Measurements from ENCODE around the gene TENM3. TPM values are rescaled to one million over a fixed set of nuclear protein-coding genes. Genes with fewer than 3 reads are reported as not detected.

The TENM3 gene
- total RNA-seq, 1 experiment from 2014 or later, result 71.0 TPM

- ChIA-PET POLR2A (no interaction called here), CTCF (no interaction called here)
- ATAC-seq (no peak), DNase-seq (ENCODE audit: low spot score) (no peak)
- Mint-ChIP-seq H3K4me3 (no peak overlapping the region), H3K9me3 (no peaks in the 10 kb centered on the region), H3K27ac (no peak overlapping the region), H3K36me3 (no peaks in the 10 kb centered on the region), H3K27me3 (ENCODE audit: low read depth) (no peaks in the 10 kb centered on the region), H3K4me1 (peaks cover 13% of the 10 kb centered on the region)
- TF ChIP-seq ELF4 (CRISPR knock-in tag; IDR thresholded peaks at IDR 0.05; ENCODE audit: low read depth) (no peak), ZNF423 (CRISPR knock-in tag; IDR thresholded peaks at IDR 0.05) (no peak), CREM (CRISPR knock-in tag; IDR thresholded peaks at IDR 0.05) (no peak), HMGXB4 (CRISPR knock-in tag; IDR thresholded peaks at IDR 0.05) (no peak), MXD4 (CRISPR knock-in tag; IDR thresholded peaks at IDR 0.05; ENCODE audit: borderline replicate concordance) (no peak), NFYB (CRISPR knock-in tag; conservative IDR thresholded peaks at IDR 0.05; ENCODE audit: low read depth) (no peak), FOXJ3 (CRISPR knock-in tag; IDR thresholded peaks at IDR 0.05; ENCODE audit: borderline replicate concordance) (no peak), PRRX2 (CRISPR knock-in tag; IDR thresholded peaks at IDR 0.05) (no peak), ZNF121 (CRISPR knock-in tag; IDR thresholded peaks at IDR 0.05) (no peak), E2F1 (CRISPR knock-in tag; IDR thresholded peaks at IDR 0.05) (no peak), GRHL2 (CRISPR knock-in tag; IDR thresholded peaks at IDR 0.05; ENCODE audit: insufficient replicate concordance, severe bottlenecking) (no peak), NFATC4 (CRISPR knock-in tag; IDR thresholded peaks at IDR 0.05) (no peak), KAT7 (CRISPR knock-in tag; IDR thresholded peaks at IDR 0.05; ENCODE audit: borderline replicate concordance) (no peak)
- TF ChIP-seq, protein P1, sequence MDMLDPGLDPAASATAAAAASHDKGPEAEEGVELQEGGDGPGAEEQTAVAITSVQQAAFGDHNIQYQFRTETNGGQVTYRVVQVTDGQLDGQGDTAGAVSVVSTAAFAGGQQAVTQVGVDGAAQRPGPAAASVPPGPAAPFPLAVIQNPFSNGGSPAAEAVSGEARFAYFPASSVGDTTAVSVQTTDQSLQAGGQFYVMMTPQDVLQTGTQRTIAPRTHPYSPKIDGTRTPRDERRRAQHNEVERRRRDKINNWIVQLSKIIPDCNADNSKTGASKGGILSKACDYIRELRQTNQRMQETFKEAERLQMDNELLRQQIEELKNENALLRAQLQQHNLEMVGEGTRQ (CRISPR knock-in tag; IDR thresholded peaks at IDR 0.05), result no peak
- TF ChIP-seq, protein P2, sequence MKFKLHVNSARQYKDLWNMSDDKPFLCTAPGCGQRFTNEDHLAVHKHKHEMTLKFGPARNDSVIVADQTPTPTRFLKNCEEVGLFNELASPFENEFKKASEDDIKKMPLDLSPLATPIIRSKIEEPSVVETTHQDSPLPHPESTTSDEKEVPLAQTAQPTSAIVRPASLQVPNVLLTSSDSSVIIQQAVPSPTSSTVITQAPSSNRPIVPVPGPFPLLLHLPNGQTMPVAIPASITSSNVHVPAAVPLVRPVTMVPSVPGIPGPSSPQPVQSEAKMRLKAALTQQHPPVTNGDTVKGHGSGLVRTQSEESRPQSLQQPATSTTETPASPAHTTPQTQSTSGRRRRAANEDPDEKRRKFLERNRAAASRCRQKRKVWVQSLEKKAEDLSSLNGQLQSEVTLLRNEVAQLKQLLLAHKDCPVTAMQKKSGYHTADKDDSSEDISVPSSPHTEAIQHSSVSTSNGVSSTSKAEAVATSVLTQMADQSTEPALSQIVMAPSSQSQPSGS (CRISPR knock-in tag; IDR thresholded peaks at IDR 0.05; ENCODE audit: borderline replicate concordance, low read depth), result no peak
- TF ChIP-seq, protein P3, sequence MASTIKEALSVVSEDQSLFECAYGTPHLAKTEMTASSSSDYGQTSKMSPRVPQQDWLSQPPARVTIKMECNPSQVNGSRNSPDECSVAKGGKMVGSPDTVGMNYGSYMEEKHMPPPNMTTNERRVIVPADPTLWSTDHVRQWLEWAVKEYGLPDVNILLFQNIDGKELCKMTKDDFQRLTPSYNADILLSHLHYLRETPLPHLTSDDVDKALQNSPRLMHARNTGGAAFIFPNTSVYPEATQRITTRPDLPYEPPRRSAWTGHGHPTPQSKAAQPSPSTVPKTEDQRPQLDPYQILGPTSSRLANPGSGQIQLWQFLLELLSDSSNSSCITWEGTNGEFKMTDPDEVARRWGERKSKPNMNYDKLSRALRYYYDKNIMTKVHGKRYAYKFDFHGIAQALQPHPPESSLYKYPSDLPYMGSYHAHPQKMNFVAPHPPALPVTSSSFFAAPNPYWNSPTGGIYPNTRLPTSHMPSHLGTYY (CRISPR knock-in tag; IDR thresholded peaks at IDR 0.05), result no peak
Observed at GRCh38 chr4:182303847-182304246, 60.6 kb downstream of the TENM3 start.

DNA sequence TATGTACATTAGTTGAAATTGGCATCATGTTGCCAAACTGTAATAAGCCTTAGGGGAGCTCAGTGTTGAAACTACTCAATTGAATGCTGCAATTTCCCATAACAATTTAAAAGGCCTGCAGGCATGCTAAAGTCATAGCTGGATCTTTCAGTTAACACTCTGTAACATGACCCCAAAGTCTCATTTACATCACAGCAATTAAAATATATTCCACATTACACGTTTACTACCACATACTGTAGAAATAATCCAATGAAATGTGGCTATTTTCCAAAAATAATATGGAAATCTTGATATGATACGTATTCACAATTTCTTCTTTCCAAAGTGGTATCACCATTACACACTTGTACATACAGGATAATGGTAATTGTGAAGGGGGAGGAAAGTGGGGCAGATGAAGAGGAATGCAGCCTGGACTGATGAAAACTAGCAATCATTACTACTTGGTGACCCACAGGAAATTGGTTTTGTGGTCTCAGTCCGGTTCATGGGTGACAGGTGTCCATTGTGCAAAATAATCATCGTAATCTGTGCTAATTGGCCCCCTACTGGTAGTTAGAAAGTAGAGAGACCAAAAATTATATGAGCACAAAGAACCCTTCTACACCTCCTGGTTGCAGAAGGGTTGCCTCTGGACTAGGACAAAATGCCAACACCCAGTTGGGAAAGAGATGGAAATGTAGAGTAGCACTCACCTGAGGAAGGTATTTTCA lies 63.7 kb downstream of the TENM3 start:
- H3K27ac Mint-ChIP-seq, result no peak overlapping the region
- no peak overlapping the region for H3K4me3 Mint-ChIP-seq
- DNase-seq (ENCODE audit: low spot score), result no peak
- H3K36me3 Mint-ChIP-seq, result no peaks in the 10 kb centered on the region
- no peaks in the 10 kb centered on the region for H3K27me3 Mint-ChIP-seq (ENCODE audit: low read depth)
- ATAC-seq, result no peak
- no peak for TF ChIP-seq ZNF138 (CRISPR knock-in tag; conservative IDR thresholded peaks at IDR 0.05)
- no peak for TF ChIP-seq ZNF263 (CRISPR knock-in tag; IDR thresholded peaks at IDR 0.05; ENCODE audit: low read depth)
- no peak for TF ChIP-seq GTF2I (CRISPR knock-in tag; conservative IDR thresholded peaks at IDR 0.05)
- TF ChIP-seq, protein P4, sequence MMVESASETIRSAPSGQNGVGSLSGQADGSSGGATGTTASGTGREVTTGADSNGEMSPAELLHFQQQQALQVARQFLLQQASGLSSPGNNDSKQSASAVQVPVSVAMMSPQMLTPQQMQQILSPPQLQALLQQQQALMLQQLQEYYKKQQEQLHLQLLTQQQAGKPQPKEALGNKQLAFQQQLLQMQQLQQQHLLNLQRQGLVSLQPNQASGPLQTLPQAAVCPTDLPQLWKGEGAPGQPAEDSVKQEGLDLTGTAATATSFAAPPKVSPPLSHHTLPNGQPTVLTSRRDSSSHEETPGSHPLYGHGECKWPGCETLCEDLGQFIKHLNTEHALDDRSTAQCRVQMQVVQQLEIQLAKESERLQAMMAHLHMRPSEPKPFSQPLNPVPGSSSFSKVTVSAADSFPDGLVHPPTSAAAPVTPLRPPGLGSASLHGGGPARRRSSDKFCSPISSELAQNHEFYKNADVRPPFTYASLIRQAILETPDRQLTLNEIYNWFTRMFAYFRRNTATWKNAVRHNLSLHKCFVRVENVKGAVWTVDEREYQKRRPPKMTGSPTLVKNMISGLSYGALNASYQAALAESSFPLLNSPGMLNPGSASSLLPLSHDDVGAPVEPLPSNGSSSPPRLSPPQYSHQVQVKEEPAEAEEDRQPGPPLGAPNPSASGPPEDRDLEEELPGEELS (CRISPR knock-in tag; IDR thresholded peaks at IDR 0.05), result no peak
- no peak for TF ChIP-seq ETV6 (CRISPR knock-in tag; IDR thresholded peaks at IDR 0.05)
- TF ChIP-seq NR2C2 (CRISPR knock-in tag; IDR thresholded peaks at IDR 0.05), result no peak
- no peak for TF ChIP-seq RELA (CRISPR knock-in tag; IDR thresholded peaks at IDR 0.05; ENCODE audit: borderline replicate concordance)
- TF ChIP-seq SMAD4 (CRISPR knock-in tag; IDR thresholded peaks at IDR 0.05), result no peak
- POLR2A ChIA-PET, result no interaction called here
- CTCF ChIA-PET, result interaction anchor here (1.1 kb wide), 1 partner anchor 12 kb away, joined by 3 read pairs; no protein-coding TSS in a partner anchor
- H3K9me3 Mint-ChIP-seq, result no peaks in the 10 kb centered on the region
- peaks cover 13% of the 10 kb centered on the region for H3K4me1 Mint-ChIP-seq
